Suppressor macrophage (primary cell): ENCODE results near the gene EFCAB11.

ENCODE experiments used
- DNase-seq, 4 experiments: peaks; one replicate each; pipeline ENCODE4 v3.0.0-alpha.2; 2020 to 2022

The EFCAB11 gene

GRCh38 chr14:89956661-89957009 lies 2.1 kb upstream of the EFCAB11 start:
- no peak for DNase-seq

GRCh38 chr14:89955745-89956660 lies 1.5 kb upstream of the EFCAB11 start, which contains the start of gene TDP1:
TSS of gene TDP1 (plus strand) at chr14:89955927. CDS start at chr14:89963115, 7,188 bp downstream.
- peak; percentile 96 to 99 (median 98) for DNase-seq

GRCh38 chr14:89955022-89955744 lies 653 bp upstream of the EFCAB11 start:
- peak in 2 of 4 experiments; percentile 3 to 46 for DNase-seq

GRCh38 chr14:89953602-89954001 lies 928 bp downstream of the EFCAB11 start:
- no peak for DNase-seq

- DNase-seq: no peak
These were observed 2.0 kb downstream of the EFCAB11 start for GRCh38 chr14:89952576-89952975.

- no peak for DNase-seq
These were observed 7.2 kb downstream of the EFCAB11 start for GRCh38 chr14:89947344-89947743.

GRCh38 chr14:89941830-89942377 lies 12.6 kb downstream of the EFCAB11 start:
- DNase-seq: peak in 1 of 4 experiments; percentile 7

- no peak for DNase-seq
These were observed 17.8 kb downstream of the EFCAB11 start for GRCh38 chr14:89936654-89937185.

- DNase-seq: no peak
These were observed 21.5 kb downstream of the EFCAB11 start for GRCh38 chr14:89933002-89933401.

GRCh38 chr14:89927186-89927865 lies 27.2 kb downstream of the EFCAB11 start:
- no peak for DNase-seq

- no peak for DNase-seq
These were observed 27.8 kb downstream of the EFCAB11 start for GRCh38 chr14:89926694-89927093.

GRCh38 chr14:89924268-89924667 lies 30.3 kb downstream of the EFCAB11 start:
- DNase-seq: no peak

GRCh38 chr14:89922031-89922907 lies 32.3 kb downstream of the EFCAB11 start:
- no peak for DNase-seq

- no peak for DNase-seq
These were observed 33.2 kb downstream of the EFCAB11 start for GRCh38 chr14:89921346-89921745.

- DNase-seq: no peak
These were observed 34.5 kb downstream of the EFCAB11 start for GRCh38 chr14:89920056-89920455.

- DNase-seq: no peak
These were observed 35.8 kb downstream of the EFCAB11 start for GRCh38 chr14:89918721-89919120.

GRCh38 chr14:89915114-89915878 lies 39.2 kb downstream of the EFCAB11 start:
- DNase-seq: peak; percentile 77 to 90 (median 79)

GRCh38 chr14:89912667-89913211 lies 41.8 kb downstream of the EFCAB11 start:
- DNase-seq: peak; percentile 75 to 97 (median 87)

GRCh38 chr14:89912221-89912620 lies 42.3 kb downstream of the EFCAB11 start:
- no peak for DNase-seq
